ENCODE measurements around the gene ERC2. TPM values are rescaled to one million over a fixed set of nuclear protein-coding genes. Genes with fewer than 3 reads are reported as not detected.

Gene ERC2
- total and polyA plus RNA-seq, 5 donors from 2014 or later: not detected

- no peaks in the 10 kb centered on the region for H3K36me3 Mint-ChIP-seq
- H3K9me3 ChIP-seq (ENCODE audit: control insufficient read depth in 2 of 2, low read length in 2 of 2): no peaks in the 10 kb centered on the region
- no peak overlapping the region for H3K4me3 ChIP-seq (ENCODE audit: low read depth, low read length)
- H3K9me3 Mint-ChIP-seq: peaks cover 0 to 9% (median 3%) of the 10 kb centered on the region in 7 donors
- DNase-seq (no peak), ATAC-seq (ENCODE audit: low read depth in 2 of 2) (no peak)
- no peaks in the 10 kb centered on the region for H3K36me3 ChIP-seq (ENCODE audit: control insufficient read depth, insufficient read depth, low read length)
- no peaks in the 10 kb centered on the region for H3K27me3 Mint-ChIP-seq
- H3K27ac Mint-ChIP-seq: no peak overlapping the region
- H3K4me1 Mint-ChIP-seq: no peaks in the 10 kb centered on the region
- no peak overlapping the region for H3K4me3 Mint-ChIP-seq
- no peak overlapping the region for H3K27ac ChIP-seq (ENCODE audit: insufficient read depth, low read length, poor library complexity, severe bottlenecking)
- no peaks in the 10 kb centered on the region for H3K4me1 ChIP-seq (ENCODE audit: control insufficient read depth, insufficient read depth, low read length, poor library complexity, severe bottlenecking)
- no peaks in the 10 kb centered on the region for H3K27me3 ChIP-seq (ENCODE audit: control insufficient read depth, insufficient read depth, low read length)
Observed at GRCh38 chr3:55826097-55826496, 642.2 kb downstream of the ERC2 start.

- Histone ChIP-seq H3K27me3 (ENCODE audit: control insufficient read depth, insufficient read depth, low read length) (no peaks in the 10 kb centered on the region), H3K9me3 (ENCODE audit: control insufficient read depth in 2 of 2, low read length in 2 of 2) (no peaks in the 10 kb centered on the region), H3K27ac (ENCODE audit: insufficient read depth, low read length, poor library complexity, severe bottlenecking) (no peak overlapping the region), H3K4me3 (ENCODE audit: low read depth, low read length) (no peak overlapping the region), H3K36me3 (ENCODE audit: control insufficient read depth, insufficient read depth, low read length) (no peaks in the 10 kb centered on the region), H3K4me1 (ENCODE audit: control insufficient read depth, insufficient read depth, low read length, poor library complexity, severe bottlenecking) (no peaks in the 10 kb centered on the region)
- Mint-ChIP-seq H3K4me3 (no peak overlapping the region), H3K36me3 (no peaks in the 10 kb centered on the region), H3K9me3 (peaks cover 0 to 5% (median 3%) of the 10 kb centered on the region in 7 donors), H3K27me3 (no peaks in the 10 kb centered on the region), H3K27ac (no peak overlapping the region), H3K4me1 (no peaks in the 10 kb centered on the region)
- no peak for DNase-seq
- no peak for ATAC-seq (ENCODE audit: low read depth in 2 of 2)
Observed at GRCh38 chr3:55824406-55824805, 643.9 kb downstream of the ERC2 start.

- Mint-ChIP-seq H3K9me3 (peaks cover 0 to 5% (median 3%) of the 10 kb centered on the region in 7 donors), H3K36me3 (no peaks in the 10 kb centered on the region), H3K4me1 (no peaks in the 10 kb centered on the region), H3K27me3 (no peaks in the 10 kb centered on the region), H3K4me3 (no peak overlapping the region), H3K27ac (no peak overlapping the region)
- no peaks in the 10 kb centered on the region for H3K27me3 ChIP-seq (ENCODE audit: control insufficient read depth, insufficient read depth, low read length)
- ATAC-seq (ENCODE audit: low read depth in 2 of 2) (no peak), DNase-seq (no peak)
- H3K4me1 ChIP-seq (ENCODE audit: control insufficient read depth, insufficient read depth, low read length, poor library complexity, severe bottlenecking): no peaks in the 10 kb centered on the region
- H3K36me3 ChIP-seq (ENCODE audit: control insufficient read depth, insufficient read depth, low read length): no peaks in the 10 kb centered on the region
- H3K9me3 ChIP-seq (ENCODE audit: control insufficient read depth in 2 of 2, low read length in 2 of 2): no peaks in the 10 kb centered on the region
- H3K27ac ChIP-seq (ENCODE audit: insufficient read depth, low read length, poor library complexity, severe bottlenecking): no peak overlapping the region
- H3K4me3 ChIP-seq (ENCODE audit: low read depth, low read length): no peak overlapping the region
Observed at GRCh38 chr3:55823829-55824228, 644.4 kb downstream of the ERC2 start.

- H3K9me3 Mint-ChIP-seq: peaks cover 0 to 5% (median 3%) of the 10 kb centered on the region in 7 donors
- no peaks in the 10 kb centered on the region for H3K36me3 Mint-ChIP-seq
- no peak overlapping the region for H3K4me3 Mint-ChIP-seq
- no peak overlapping the region for H3K27ac ChIP-seq (ENCODE audit: insufficient read depth, low read length, poor library complexity, severe bottlenecking)
- no peak overlapping the region for H3K4me3 ChIP-seq (ENCODE audit: low read depth, low read length)
- no peaks in the 10 kb centered on the region for H3K27me3 ChIP-seq (ENCODE audit: control insufficient read depth, insufficient read depth, low read length)
- no peaks in the 10 kb centered on the region for H3K4me1 ChIP-seq (ENCODE audit: control insufficient read depth, insufficient read depth, low read length, poor library complexity, severe bottlenecking)
- H3K9me3 ChIP-seq (ENCODE audit: control insufficient read depth in 2 of 2, low read length in 2 of 2): no peaks in the 10 kb centered on the region
- ATAC-seq (ENCODE audit: low read depth in 2 of 2) (no peak), DNase-seq (no peak)
- H3K36me3 ChIP-seq (ENCODE audit: control insufficient read depth, insufficient read depth, low read length): no peaks in the 10 kb centered on the region
- H3K27ac Mint-ChIP-seq: no peak overlapping the region
- H3K4me1 Mint-ChIP-seq: no peaks in the 10 kb centered on the region
- no peaks in the 10 kb centered on the region for H3K27me3 Mint-ChIP-seq
Observed at GRCh38 chr3:55823001-55823400, 645.3 kb downstream of the ERC2 start.

- Mint-ChIP-seq H3K9me3 (peaks cover 0 to 5% (median 0%) of the 10 kb centered on the region in 7 donors), H3K4me1 (no peaks in the 10 kb centered on the region), H3K27me3 (no peaks in the 10 kb centered on the region), H3K27ac (no peak overlapping the region), H3K36me3 (no peaks in the 10 kb centered on the region), H3K4me3 (no peak overlapping the region)
- Histone ChIP-seq H3K4me3 (ENCODE audit: low read depth, low read length) (no peak overlapping the region), H3K27ac (ENCODE audit: insufficient read depth, low read length, poor library complexity, severe bottlenecking) (no peak overlapping the region), H3K4me1 (ENCODE audit: control insufficient read depth, insufficient read depth, low read length, poor library complexity, severe bottlenecking) (no peaks in the 10 kb centered on the region), H3K36me3 (ENCODE audit: control insufficient read depth, insufficient read depth, low read length) (no peaks in the 10 kb centered on the region), H3K9me3 (ENCODE audit: control insufficient read depth in 2 of 2, low read length in 2 of 2) (no peaks in the 10 kb centered on the region), H3K27me3 (ENCODE audit: control insufficient read depth, insufficient read depth, low read length) (no peaks in the 10 kb centered on the region)
- no peak for ATAC-seq (ENCODE audit: low read depth in 2 of 2)
- no peak for DNase-seq
Observed at GRCh38 chr3:55819005-55819404, 649.3 kb downstream of the ERC2 start.

GRCh38 chr3:55818485-55818884 is 649.8 kb downstream of the ERC2 start:
- ATAC-seq (ENCODE audit: low read depth in 2 of 2) (no peak), DNase-seq (no peak)
- no peaks in the 10 kb centered on the region for H3K4me1 Mint-ChIP-seq
- Histone ChIP-seq H3K9me3 (ENCODE audit: control insufficient read depth in 2 of 2, low read length in 2 of 2) (no peaks in the 10 kb centered on the region), H3K4me1 (ENCODE audit: control insufficient read depth, insufficient read depth, low read length, poor library complexity, severe bottlenecking) (no peaks in the 10 kb centered on the region), H3K36me3 (ENCODE audit: control insufficient read depth, insufficient read depth, low read length) (no peaks in the 10 kb centered on the region), H3K27me3 (ENCODE audit: control insufficient read depth, insufficient read depth, low read length) (no peaks in the 10 kb centered on the region), H3K4me3 (ENCODE audit: low read depth, low read length) (no peak overlapping the region), H3K27ac (ENCODE audit: insufficient read depth, low read length, poor library complexity, severe bottlenecking) (no peak overlapping the region)
- H3K9me3 Mint-ChIP-seq: peaks cover 0 to 3% (median 0%) of the 10 kb centered on the region in 7 donors
- H3K4me3 Mint-ChIP-seq: no peak overlapping the region
- H3K36me3 Mint-ChIP-seq: no peaks in the 10 kb centered on the region
- no peaks in the 10 kb centered on the region for H3K27me3 Mint-ChIP-seq
- no peak overlapping the region for H3K27ac Mint-ChIP-seq

- H3K27me3 ChIP-seq (ENCODE audit: control insufficient read depth, insufficient read depth, low read length): no peaks in the 10 kb centered on the region
- Mint-ChIP-seq H3K9me3 (peaks cover 0 to 4% (median 0%) of the 10 kb centered on the region in 7 donors), H3K27ac (no peak overlapping the region), H3K36me3 (no peaks in the 10 kb centered on the region), H3K4me3 (no peak overlapping the region), H3K27me3 (no peaks in the 10 kb centered on the region), H3K4me1 (no peaks in the 10 kb centered on the region)
- DNase-seq (no peak), ATAC-seq (ENCODE audit: low read depth in 2 of 2) (no peak)
- no peaks in the 10 kb centered on the region for H3K4me1 ChIP-seq (ENCODE audit: control insufficient read depth, insufficient read depth, low read length, poor library complexity, severe bottlenecking)
- no peak overlapping the region for H3K4me3 ChIP-seq (ENCODE audit: low read depth, low read length)
- no peak overlapping the region for H3K27ac ChIP-seq (ENCODE audit: insufficient read depth, low read length, poor library complexity, severe bottlenecking)
- H3K9me3 ChIP-seq (ENCODE audit: control insufficient read depth in 2 of 2, low read length in 2 of 2): no peaks in the 10 kb centered on the region
- no peaks in the 10 kb centered on the region for H3K36me3 ChIP-seq (ENCODE audit: control insufficient read depth, insufficient read depth, low read length)
Observed at GRCh38 chr3:55816794-55817576, 651.3 kb downstream of the ERC2 start.

GRCh38 chr3:55815262-55815661 is 653.0 kb downstream of the ERC2 start:
- peaks cover 0 to 6% (median 0%) of the 10 kb centered on the region in 7 donors for H3K9me3 Mint-ChIP-seq
- H3K27me3 Mint-ChIP-seq: no peaks in the 10 kb centered on the region
- H3K27me3 ChIP-seq (ENCODE audit: control insufficient read depth, insufficient read depth, low read length): no peaks in the 10 kb centered on the region
- H3K36me3 Mint-ChIP-seq: no peaks in the 10 kb centered on the region
- H3K27ac ChIP-seq (ENCODE audit: insufficient read depth, low read length, poor library complexity, severe bottlenecking): no peak overlapping the region
- H3K4me1 Mint-ChIP-seq: no peaks in the 10 kb centered on the region
- ATAC-seq (ENCODE audit: low read depth in 2 of 2) (no peak), DNase-seq (no peak)
- H3K27ac Mint-ChIP-seq: peak overlapping the region in 1 of 3 donors; percentile 0
- H3K36me3 ChIP-seq (ENCODE audit: control insufficient read depth, insufficient read depth, low read length): no peaks in the 10 kb centered on the region
- no peak overlapping the region for H3K4me3 Mint-ChIP-seq
- H3K4me3 ChIP-seq (ENCODE audit: low read depth, low read length): no peak overlapping the region
- no peaks in the 10 kb centered on the region for H3K4me1 ChIP-seq (ENCODE audit: control insufficient read depth, insufficient read depth, low read length, poor library complexity, severe bottlenecking)
- no peaks in the 10 kb centered on the region for H3K9me3 ChIP-seq (ENCODE audit: control insufficient read depth in 2 of 2, low read length in 2 of 2)

Data from CD4-positive, CD25-positive, alpha-beta regulatory T cell (primary cell).